Activated CD4-positive, alpha-beta T cell treated with anti-CD3 and anti-CD28 coated beads for 1 hour (primary cell): ENCODE measurements around the gene SYAP1.
"Not testable (repeated sequence)": the region's sequence is repeated elsewhere in the genome, so short reads cannot be mapped to it uniquely, and the experiment has no call there.

Experiments
- DNase-seq: peaks from one replicate; pipeline ENCODE4 v3.0.0-alpha.2; 2020

The SYAP1 gene

GRCh38 chrX:16784440-16784839 is 65.0 kb downstream of the SYAP1 start:
- not testable (repeated sequence) for DNase-seq

GRCh38 chrX:16785247-16786138 is 66.1 kb downstream of the SYAP1 start:
- DNase-seq: no peak

GRCh38 chrX:16786139-16786790 is 66.9 kb downstream of the SYAP1 start, which contains the start of gene TXLNG:
TSS of gene TXLNG (plus strand) at chrX:16786466. CDS start at chrX:16786488, 22 bp downstream.
- DNase-seq: peak; percentile 87

GRCh38 chrX:16786791-16787735 is 67.7 kb downstream of the SYAP1 start:
- peak; percentile 20 for DNase-seq

- no peak for DNase-seq
These were observed 69.1 kb downstream of the SYAP1 start for GRCh38 chrX:16788477-16788876.

GRCh38 chrX:16796298-16796697 is 76.9 kb downstream of the SYAP1 start:
- no peak for DNase-seq

- no peak for DNase-seq
These were observed 77.9 kb downstream of the SYAP1 start for GRCh38 chrX:16797358-16797757.

GRCh38 chrX:16797841-16798240 is 78.4 kb downstream of the SYAP1 start:
- DNase-seq: no peak

GRCh38 chrX:16804923-16805464 is 85.6 kb downstream of the SYAP1 start:
- no peak for DNase-seq

- no peak for DNase-seq
These were observed 88.1 kb downstream of the SYAP1 start for GRCh38 chrX:16807548-16807947.

GRCh38 chrX:16807976-16808542 is 88.6 kb downstream of the SYAP1 start:
- no peak for DNase-seq

- DNase-seq: no peak
These were observed 95.2 kb downstream of the SYAP1 start for GRCh38 chrX:16814597-16814996.
